Suprapubic skin (tissue), 4 donors: ENCODE measurements around the gene IVD. TPM values are rescaled to one million over a fixed set of nuclear protein-coding genes. Genes with fewer than 3 reads are reported as not detected.
A peak's percentile ranks its signal among the peaks of the same experiment; 100 is the strongest.

Experiments
- DNase-seq, 2 donors: peaks; one replicate each; pipeline ENCODE4 v3.0.0-alpha.2; 2019; ENCODE audit warnings: low spot score in 2 of 2
- H3K27ac ChIP-seq: fragments of 200-600 bp; sonication (generic); one replicate; pipeline ENCODE4 v1.5.1; 2019
- H3K27me3 ChIP-seq: fragments of 200-600 bp; sonication (generic); one replicate; pipeline ENCODE4 v1.5.1; 2019
- H3K36me3 ChIP-seq: fragments of 200-600 bp; sonication (generic); one replicate; pipeline ENCODE4 v1.5.1; 2019
- H3K4me1 ChIP-seq: fragments of 200-600 bp; sonication (generic); one replicate; pipeline ENCODE4 v1.5.1; 2019
- H3K4me3 ChIP-seq: fragments of 200-600 bp; sonication (generic); one replicate; pipeline ENCODE4 v1.5.1; 2019; ENCODE audit warnings: mild to moderate bottlenecking
- H3K9me3 ChIP-seq: fragments of 200-600 bp; sonication (generic); one replicate; pipeline ENCODE4 v1.5.1; 2019
- CTCF ChIP-seq, 2 donors: fragments of 200-600 bp in 1 of 2; fragments of 450-650 bp in 1 of 2; sonication (generic) in 1 of 2; IDR thresholded peaks; one replicate each; pipeline ENCODE4 v1.5.1; 2016 to 2019; ENCODE audit warnings: antibody characterized with exemption in 2 of 2, mild to moderate bottlenecking in 1 of 2, moderate library complexity in 1 of 2
- EP300 ChIP-seq: sonication (generic); formaldehyde crosslinking; IDR thresholded peaks from one replicate; pipeline ENCODE4 v1.6.1; 2017; ENCODE audit warnings: antibody characterized with exemption
- POLR2A ChIP-seq, 2 donors: fragments of 450-650 bp; IDR thresholded peaks; one replicate each; pipeline ENCODE4 v1.6.1; 2017; ENCODE audit warnings: antibody characterized with exemption in 2 of 2, mild to moderate bottlenecking in 2 of 2, moderate library complexity in 2 of 2
- POLR2AphosphoS5 ChIP-seq, 3 donors: sonication (generic); formaldehyde crosslinking; IDR thresholded peaks; one replicate each; pipeline ENCODE4 v1.6.1; 2017; ENCODE audit warnings: antibody characterized with exemption in 3 of 3
- WGBS: methylation state at CpG from one replicate; pipeline ENCODE4 v1.1.5; 2018; 5-methylcytosine and 5-hydroxymethylcytosine counted together
- total RNA-seq, 4 donors: library from RNA; depleted of rRNA; stranded (reverse); fragments of >200 nt; gene quantifications; one replicate each; pipeline ENCODE4 v1.1.0, GENCODE V29; 2016

IVD gene
- 10 to 100 TPM in 2 of 4 donors, 1 to 10 TPM in 2; 7.7 to 18.3 (median 13.3) TPM for total RNA-seq

- no peak within 1 kb of the TSS for H3K27ac ChIP-seq
- peaks cover 29% of the 10 kb centered on the region for H3K4me1 ChIP-seq
- DNase-seq: peak; percentile 94 to 97
- WGBS: 12% methylated on average over 50 of the region's 54 CpGs
- peak within 1 kb of the TSS; percentile 65 for H3K4me3 ChIP-seq
- H3K27me3 ChIP-seq: no peaks in the 10 kb centered on the region
- peaks cover 4% of the 10 kb centered on the region for H3K36me3 ChIP-seq
- H3K9me3 ChIP-seq: no peaks in the 10 kb centered on the region
- no peak for TF ChIP-seq CTCF (IDR thresholded peaks at IDR 0.05)
- peak in 1 of 3 donors; percentile 40 for TF ChIP-seq POLR2AphosphoS5 (IDR thresholded peaks at IDR 0.05)
- peak in 1 of 2 donors; percentile 23 for TF ChIP-seq POLR2A (IDR thresholded peaks at IDR 0.05)
Measured at GRCh38 chr15:40405501-40406381, at the start of gene IVD. TSS of gene IVD (plus strand) at chr15:40405795. CDS start at chr15:40405828, 33 bp downstream.

GRCh38 chr15:40355976-40356585 lies 49.5 kb upstream of the IVD start:
- Histone ChIP-seq H3K27me3 (peaks cover 6% of the 10 kb centered on the region), H3K4me3 (no peak overlapping the region), H3K27ac (no peak overlapping the region), H3K36me3 (no peaks in the 10 kb centered on the region), H3K9me3 (no peaks in the 10 kb centered on the region), H3K4me1 (peaks cover 15% of the 10 kb centered on the region)
- TF ChIP-seq POLR2AphosphoS5 (IDR thresholded peaks at IDR 0.05): no peak
- no peak for TF ChIP-seq CTCF (IDR thresholded peaks at IDR 0.05)
- no peak for TF ChIP-seq POLR2A (IDR thresholded peaks at IDR 0.05)
- TF ChIP-seq EP300: no peak
- WGBS: no CpG with 5 or more reads among the region's 5 CpGs
- DNase-seq: no peak

- Histone ChIP-seq H3K27me3 (peaks cover 6% of the 10 kb centered on the region), H3K27ac (no peak overlapping the region), H3K9me3 (no peaks in the 10 kb centered on the region), H3K4me3 (no peak overlapping the region), H3K4me1 (peaks cover 15% of the 10 kb centered on the region), H3K36me3 (no peaks in the 10 kb centered on the region)
- TF ChIP-seq EP300: no peak
- TF ChIP-seq POLR2A (IDR thresholded peaks at IDR 0.05): no peak
- no peak for TF ChIP-seq POLR2AphosphoS5 (IDR thresholded peaks at IDR 0.05)
- no peak for TF ChIP-seq CTCF (IDR thresholded peaks at IDR 0.05)
- WGBS: 71% methylated on average over 1 of the region's 1 CpG
- DNase-seq: no peak
Measured at GRCh38 chr15:40357246-40357645, 48.3 kb upstream of the IVD start.

- Histone ChIP-seq H3K4me1 (peaks cover 15% of the 10 kb centered on the region), H3K36me3 (no peaks in the 10 kb centered on the region), H3K9me3 (no peaks in the 10 kb centered on the region), H3K27ac (no peak within 1 kb of the TSS), H3K27me3 (peaks cover 6% of the 10 kb centered on the region), H3K4me3 (peak within 1 kb of the TSS; percentile 52)
- WGBS: 4% methylated on average over 57 of the region's 82 CpGs
- no peak for TF ChIP-seq EP300
- no peak for TF ChIP-seq POLR2AphosphoS5 (IDR thresholded peaks at IDR 0.05)
- no peak for TF ChIP-seq POLR2A (IDR thresholded peaks at IDR 0.05)
- no peak for TF ChIP-seq CTCF (IDR thresholded peaks at IDR 0.05)
- peak; percentile 85 to 89 for DNase-seq
Measured at GRCh38 chr15:40357723-40358470, 47.7 kb upstream of the IVD start, which contains the start of gene DISP2. TSS of gene DISP2 (plus strand) at chr15:40358219. CDS start at chr15:40358322, 103 bp downstream.
